Mesenchymal stem cell (in vitro differentiated cells and primary cell): Measurements from ENCODE around the gene COL24A1.
"Not testable (repeated sequence)": the region's sequence is repeated elsewhere in the genome, so short reads cannot be mapped to it uniquely, and the experiment has no call there.

Experiments
- DNase-seq: peaks from one replicate; pipeline ENCODE4 v3.0.0-alpha.2; 2013
- H2AFZ ChIP-seq: one replicate; pipeline ENCODE4 v1.6.1; 2013; ENCODE audit warnings: low read depth, mild to moderate bottlenecking, control low read depth, inconsistent platforms, low read length, moderate library complexity
- H2AK5ac ChIP-seq: 2 replicates; pipeline ENCODE4 v1.6.1; 2013; ENCODE audit warnings: low read length, moderate library complexity, mild to moderate bottlenecking, inconsistent platforms; ENCODE audit not compliant: severe bottlenecking
- H2BK120ac ChIP-seq: one replicate; pipeline ENCODE4 v1.6.1; 2013; ENCODE audit warnings: low read depth, mild to moderate bottlenecking, inconsistent platforms, low read length, moderate library complexity
- H2BK12ac ChIP-seq, 2 experiments: one replicate each; pipeline ENCODE4 v1.6.1; 2013; ENCODE audit warnings: inconsistent platforms in 2 of 2, low read length in 2 of 2, mild to moderate bottlenecking in 2 of 2, moderate library complexity in 2 of 2, control low read depth in 1 of 2
- H2BK15ac ChIP-seq: one replicate; pipeline ENCODE4 v1.6.1; 2013; ENCODE audit warnings: mild to moderate bottlenecking, low read depth, inconsistent platforms; ENCODE audit not compliant: poor library complexity, severe bottlenecking
- H2BK5ac ChIP-seq: 2 replicates; pipeline ENCODE4 v1.6.1; 2013; ENCODE audit warnings: low read depth, mild to moderate bottlenecking, low read length, control low read depth, inconsistent platforms; ENCODE audit not compliant: poor library complexity, severe bottlenecking
- H3K14ac ChIP-seq, 2 experiments: one replicate each; pipeline ENCODE4 v1.6.1; 2013; ENCODE audit warnings: inconsistent platforms in 2 of 2, low read length in 2 of 2, control low read depth in 1 of 2, mild to moderate bottlenecking in 1 of 2, moderate library complexity in 1 of 2
- H3K18ac ChIP-seq, 2 experiments: one replicate each; pipeline ENCODE4 v1.6.1; 2013; ENCODE audit warnings: inconsistent platforms in 2 of 2, low read length in 2 of 2, control low read depth in 1 of 2, low read depth in 1 of 2, mild to moderate bottlenecking in 1 of 2
- H3K23ac ChIP-seq, 2 experiments: one replicate each; pipeline ENCODE4 v1.6.1; 2013; ENCODE audit warnings: inconsistent platforms in 2 of 2, low read length in 2 of 2, mild to moderate bottlenecking in 2 of 2, moderate library complexity in 2 of 2, control low read depth in 1 of 2
- H3K27ac ChIP-seq: 2 replicates; pipeline ENCODE4 v1.5.1; 2013; ENCODE audit warnings: mild to moderate bottlenecking, moderate library complexity, low read length, control low read depth, inconsistent platforms; ENCODE audit not compliant: poor library complexity, severe bottlenecking
- H3K27me3 ChIP-seq, 2 experiments: 2 replicates each; pipeline versions ENCODE4 v1.6.1 to v1.7.0; 2013; ENCODE audit warnings: low read length in 2 of 2, mild to moderate bottlenecking in 2 of 2, moderate library complexity in 2 of 2, control low read depth in 1 of 2, inconsistent platforms in 1 of 2; ENCODE audit not compliant: control insufficient read depth in 1 of 2, insufficient read depth in 1 of 2
- H3K36me3 ChIP-seq, 2 experiments: 2 replicates each; pipeline versions ENCODE4 v1.6.1 to v1.7.0; 2013; ENCODE audit warnings: low read length in 2 of 2, control low read depth in 1 of 2, inconsistent platforms in 1 of 2, low read depth in 1 of 2, mild to moderate bottlenecking in 1 of 2; ENCODE audit not compliant: insufficient read depth in 2 of 2, control insufficient read depth in 1 of 2
- H3K4ac ChIP-seq, 2 experiments: one replicate each; pipeline ENCODE4 v1.6.1; 2013; ENCODE audit warnings: inconsistent platforms in 2 of 2, low read length in 2 of 2, mild to moderate bottlenecking in 2 of 2, moderate library complexity in 2 of 2, control low read depth in 1 of 2, low read depth in 1 of 2
- H3K4me1 ChIP-seq: 2 replicates; pipeline ENCODE4 v1.6.1; 2013; ENCODE audit warnings: low read depth, low read length, control low read depth; ENCODE audit not compliant: control insufficient read depth, insufficient read depth
- H3K4me2 ChIP-seq: 2 replicates; pipeline ENCODE4 v1.6.1; 2013; ENCODE audit warnings: low read length, mild to moderate bottlenecking, inconsistent platforms; ENCODE audit not compliant: poor library complexity, severe bottlenecking
- H3K4me3 ChIP-seq, 2 experiments: 2 replicates each; pipeline versions ENCODE4 v1.5.1 to v1.7.0; 2013; ENCODE audit warnings: low read length in 2 of 2, mild to moderate bottlenecking in 2 of 2, control low read depth in 1 of 2, low read depth in 1 of 2; ENCODE audit not compliant: insufficient read depth in 1 of 2
- H3K79me1 ChIP-seq: replicated peaks from 2 replicates; pipeline ENCODE4 v1.6.1; 2013; ENCODE audit warnings: mild to moderate bottlenecking, control low read depth, low read length, inconsistent platforms; ENCODE audit not compliant: poor library complexity, severe bottlenecking
- H3K9ac ChIP-seq: 2 replicates; pipeline ENCODE4 v1.7.0; 2013; ENCODE audit warnings: mild to moderate bottlenecking, low read length, moderate library complexity
- H3K9me3 ChIP-seq: 2 replicates; pipeline ENCODE4 v1.7.0; 2013; ENCODE audit warnings: mild to moderate bottlenecking, low read length; ENCODE audit not compliant: control insufficient read depth
- H4K8ac ChIP-seq: one replicate; pipeline ENCODE4 v1.6.1; 2013; ENCODE audit warnings: inconsistent platforms, mild to moderate bottlenecking, low read length, moderate library complexity
- H4K91ac ChIP-seq: one replicate; pipeline ENCODE4 v1.6.1; 2013; ENCODE audit warnings: mild to moderate bottlenecking, low read length, inconsistent platforms
- WGBS: methylation state at CpG from one replicate; pipeline ENCODE4 v1.1.7; 2013; ENCODE audit warnings: mixed read lengths; 5-methylcytosine and 5-hydroxymethylcytosine counted together

The COL24A1 gene

GRCh38 chr1:85839459-85839858 lies 317.1 kb downstream of the COL24A1 start:
- Histone ChIP-seq H3K14ac (no peak overlapping the region), H3K9me3 (no peaks in the 10 kb centered on the region), H3K23ac (no peak overlapping the region), H2AK5ac (no peak overlapping the region), H3K18ac (no peak overlapping the region), H3K36me3 (no peaks in the 10 kb centered on the region), H2BK5ac (no peak overlapping the region), H4K91ac (no peak overlapping the region), H3K27ac (no peak overlapping the region), H3K4me2 (no peak overlapping the region), H3K9ac (no peak overlapping the region), H2BK15ac (no peak overlapping the region), H2AFZ (no peak overlapping the region), H3K79me1 (no peaks in the 10 kb centered on the region), H3K4me1 (no peaks in the 10 kb centered on the region), H4K8ac (no peak overlapping the region), H3K4ac (no peak overlapping the region), H3K4me3 (no peak overlapping the region), H2BK120ac (no peak overlapping the region), H2BK12ac (no peak overlapping the region), H3K27me3 (no peaks in the 10 kb centered on the region)
- WGBS: 43% methylated on average over 1 of the region's 1 CpG
- DNase-seq: no peak

GRCh38 chr1:85838238-85838637 lies 318.3 kb downstream of the COL24A1 start:
- Histone ChIP-seq H3K23ac (no peak overlapping the region), H3K4me3 (no peak overlapping the region), H3K4ac (no peak overlapping the region), H2BK120ac (no peak overlapping the region), H2BK12ac (no peak overlapping the region), H3K9me3 (no peaks in the 10 kb centered on the region), H3K9ac (no peak overlapping the region), H2AK5ac (no peak overlapping the region), H3K36me3 (no peaks in the 10 kb centered on the region), H2BK15ac (no peak overlapping the region), H2AFZ (no peak overlapping the region), H3K27me3 (no peaks in the 10 kb centered on the region), H4K8ac (no peak overlapping the region), H3K14ac (no peak overlapping the region), H3K18ac (no peak overlapping the region), H2BK5ac (no peak overlapping the region), H3K79me1 (no peaks in the 10 kb centered on the region), H4K91ac (no peak overlapping the region), H3K4me2 (no peak overlapping the region), H3K4me1 (no peaks in the 10 kb centered on the region), H3K27ac (no peak overlapping the region)
- WGBS: 97% methylated on average over 1 of the region's 2 CpGs
- no peak for DNase-seq

GRCh38 chr1:85836736-85837135 lies 319.8 kb downstream of the COL24A1 start:
- 88% methylated on average over 4 of the region's 4 CpGs for WGBS
- no peak overlapping the region for H3K14ac ChIP-seq

GRCh38 chr1:85833165-85833564 lies 323.4 kb downstream of the COL24A1 start:
- not testable (repeated sequence) for H3K14ac ChIP-seq, DNase-seq, H2AFZ ChIP-seq, H3K4ac ChIP-seq, H3K4me3 ChIP-seq, H3K4me2 ChIP-seq, H3K79me1 ChIP-seq, H2AK5ac ChIP-seq, H4K8ac ChIP-seq, H3K27ac ChIP-seq, H2BK120ac ChIP-seq, H3K18ac ChIP-seq, H2BK15ac ChIP-seq, H3K27me3 ChIP-seq, H3K23ac ChIP-seq, H2BK5ac ChIP-seq, H3K36me3 ChIP-seq, H4K91ac ChIP-seq, H3K9me3 ChIP-seq, H3K4me1 ChIP-seq, H2BK12ac ChIP-seq, H3K9ac ChIP-seq
- 100% methylated on average over 1 of the region's 2 CpGs for WGBS

More at GRCh38 chr1:85836736-85837135, 319.8 kb downstream of the COL24A1 start:
- Histone ChIP-seq H2BK120ac (no peak overlapping the region), H2AK5ac (no peak overlapping the region), H3K79me1 (no peaks in the 10 kb centered on the region), H2BK15ac (no peak overlapping the region), H3K9ac (no peak overlapping the region), H2AFZ (no peak overlapping the region), H4K91ac (no peak overlapping the region), H3K4me3 (no peak overlapping the region), H4K8ac (no peak overlapping the region), H3K18ac (no peak overlapping the region), H3K27me3 (no peaks in the 10 kb centered on the region), H3K36me3 (no peaks in the 10 kb centered on the region), H3K4me1 (no peaks in the 10 kb centered on the region), H3K4ac (no peak overlapping the region), H3K23ac (no peak overlapping the region), H2BK12ac (no peak overlapping the region), H3K4me2 (no peak overlapping the region), H3K9me3 (no peaks in the 10 kb centered on the region), H2BK5ac (no peak overlapping the region), H3K27ac (no peak overlapping the region)
- no peak for DNase-seq
